Liver (tissue), 9 donors: ENCODE results near the gene RIPK1. TPM values are rescaled to one million over a fixed set of nuclear protein-coding genes. Genes with fewer than 3 reads are reported as not detected.
"Not testable (repeated sequence)": the region's sequence is repeated elsewhere in the genome, so short reads cannot be mapped to it uniquely, and the experiment has no call there.

Source experiments
- DNase-seq: peaks from one replicate; pipeline ENCODE4 v3.0.0-alpha.2; 2017; ENCODE audit warnings: low spot score
- H3K27ac ChIP-seq, 2 donors: one replicate each; pipeline ENCODE4 v1.7.0; 2013; ENCODE audit warnings: inconsistent platforms in 2 of 2, low read length in 2 of 2, control low read depth in 1 of 2, low read depth in 1 of 2, mild to moderate bottlenecking in 1 of 2
- H3K27me3 ChIP-seq, 4 donors: one replicate each; pipeline versions ENCODE4 v1.6.1 to v1.7.0; 2013; ENCODE audit warnings: low read length in 3 of 4, inconsistent platforms in 1 of 4, mild to moderate bottlenecking in 1 of 4, moderate library complexity in 1 of 4; ENCODE audit not compliant: control insufficient read depth in 4 of 4, insufficient read depth in 4 of 4
- H3K36me3 ChIP-seq, 4 donors: one replicate each; pipeline versions ENCODE4 v1.6.1 to v1.7.0; 2013; ENCODE audit warnings: low read length in 3 of 4, mild to moderate bottlenecking in 3 of 4, low read depth in 1 of 4, moderate library complexity in 1 of 4; ENCODE audit not compliant: control insufficient read depth in 4 of 4, insufficient read depth in 3 of 4
- H3K4me1 ChIP-seq, 4 donors: one replicate each; pipeline versions ENCODE4 v1.6.1 to v1.7.0; 2013; ENCODE audit warnings: low read length in 3 of 4, mild to moderate bottlenecking in 3 of 4, moderate library complexity in 1 of 4; ENCODE audit not compliant: control insufficient read depth in 4 of 4, insufficient read depth in 4 of 4
- H3K4me3 ChIP-seq, 3 donors: one replicate each; pipeline versions ENCODE4 v1.6.1 to v1.7.0; 2013; ENCODE audit warnings: low read length in 3 of 3, control low read depth in 1 of 3, low read depth in 1 of 3, mild to moderate bottlenecking in 1 of 3
- H3K9ac ChIP-seq, 2 donors: one replicate each; pipeline ENCODE4 v1.7.0; 2013; ENCODE audit warnings: low read length in 2 of 2, mild to moderate bottlenecking in 2 of 2, moderate library complexity in 2 of 2, control low read depth in 1 of 2, low read depth in 1 of 2
- H3K9me3 ChIP-seq, 4 donors: one replicate each; pipeline versions ENCODE4 v1.6.1 to v1.7.0; 2013; ENCODE audit warnings: low read length in 3 of 4; ENCODE audit not compliant: control insufficient read depth in 4 of 4
- EGR1 ChIP-seq, 2 donors: IDR thresholded peaks; 2 replicates each; pipeline ENCODE4 v1.6.1; 2016 to 2018; ENCODE audit warnings: antibody characterized with exemption in 2 of 2, low read depth in 2 of 2
- FOXA1 ChIP-seq: IDR thresholded peaks from 2 replicates; pipeline ENCODE4 v1.6.1; 2016; ENCODE audit warnings: antibody characterized with exemption
- GABPA ChIP-seq, 2 donors: IDR thresholded peaks in 1 of 2; conservative IDR thresholded peaks in 1 of 2; 2 replicates each; pipeline ENCODE4 v1.6.1; 2016; ENCODE audit warnings: antibody characterized with exemption in 2 of 2, mild to moderate bottlenecking in 1 of 2, moderate library complexity in 1 of 2
- HNF4G ChIP-seq: IDR thresholded peaks from 2 replicates; pipeline ENCODE4 v1.6.1; 2016; ENCODE audit warnings: antibody characterized with exemption
- JUND ChIP-seq, 2 donors: IDR thresholded peaks; 2 replicates each; pipeline ENCODE4 v1.6.1; 2016; ENCODE audit warnings: antibody characterized with exemption in 2 of 2
- REST ChIP-seq: IDR thresholded peaks from 2 replicates; pipeline ENCODE4 v1.6.1; 2016; ENCODE audit warnings: antibody characterized with exemption, mild to moderate bottlenecking
- RXRA ChIP-seq, 2 donors: IDR thresholded peaks; 2 replicates each; pipeline ENCODE4 v1.6.1; 2017 to 2018; ENCODE audit warnings: antibody characterized with exemption in 2 of 2, mild to moderate bottlenecking in 1 of 2
- SP1 ChIP-seq: IDR thresholded peaks from 2 replicates; pipeline ENCODE4 v1.6.1; 2018; ENCODE audit warnings: antibody characterized with exemption, mild to moderate bottlenecking
- TAF1 ChIP-seq: conservative IDR thresholded peaks from 2 replicates; pipeline ENCODE4 v1.6.1; 2016; ENCODE audit warnings: antibody characterized with exemption, mild to moderate bottlenecking
- YY1 ChIP-seq: IDR thresholded peaks from 2 replicates; pipeline ENCODE4 v1.6.1; 2016; ENCODE audit warnings: antibody characterized with exemption, mild to moderate bottlenecking
- ZBTB33 ChIP-seq: IDR thresholded peaks from 2 replicates; pipeline ENCODE4 v1.6.1; 2016; ENCODE audit warnings: antibody characterized with exemption
- WGBS: extraction: QIAGEN DNeasy Blood & Tissue Kit; methylation state at CpG from one replicate; pipeline ENCODE4 v1.1.7; 2013; 5-methylcytosine and 5-hydroxymethylcytosine counted together
- polyA plus RNA-seq, 2 donors: library from polyadenylated mRNA; stranded (reverse) in 1 of 2; unstranded in 1 of 2; fragments of 200-250 nt in 1 of 2; fragments of >200 nt in 1 of 2; fragmentation: Nextera tagmentation in 1 of 2; extraction: Ambion mirVana in 1 of 2; gene quantifications; one replicate each; pipeline versions ENCODE4 v1.2.1 to v1.2.3, GENCODE V29; 2013 to 2015
- total RNA-seq, 2 donors: library from RNA; depleted of rRNA; stranded (reverse); fragments of >200 nt; gene quantifications; one replicate each; pipeline ENCODE4 v1.2.3, GENCODE V29; 2014
- TF ChIP-seq, protein P1 (sequence below): fragments of 150-350 bp; IDR thresholded peaks from 2 replicates; pipeline ENCODE4 v1.5.1; 2017; ENCODE audit warnings: improper control_type of control experiment, low read depth, low read length; ENCODE audit not compliant: missing input control
- donor health status: healthy.
- donor health status: healthy.
- donor health status: healthy.
- donor health status: healthy.
- donor health status: healthy.

RIPK1 gene
- total and polyA plus RNA-seq, 4 donors: 6.7 to 27.2 (median 13.3) TPM

DNA sequence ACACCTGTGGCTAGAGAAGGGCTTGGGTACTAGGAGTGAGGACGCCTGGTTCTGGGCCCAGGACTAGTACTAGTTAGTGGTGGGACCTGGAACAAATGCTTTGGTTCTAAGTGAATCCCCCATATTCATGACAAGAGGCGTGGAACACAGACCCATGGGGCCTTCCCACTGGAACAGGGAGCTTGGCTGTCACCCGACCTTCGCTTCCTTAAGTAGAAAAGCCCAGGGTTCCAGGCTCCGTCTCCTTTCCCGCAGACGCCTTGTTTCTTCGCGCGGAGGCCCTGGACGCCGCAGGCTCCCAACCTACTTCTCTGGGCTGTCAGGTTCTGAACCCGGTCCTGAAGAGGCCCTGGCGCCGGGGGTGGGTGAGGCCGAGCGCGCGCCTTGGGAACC, 5.0 kb upstream of the RIPK1 start:
- WGBS: 5% methylated on average over 14 of the region's 19 CpGs
- not testable (repeated sequence) for DNase-seq, H3K36me3 ChIP-seq, H3K9ac ChIP-seq, H3K27me3 ChIP-seq, H3K9me3 ChIP-seq
- Histone ChIP-seq H3K4me1 (peaks cover 0 to 15% (median 6%) of the 10 kb centered on the region in 4 donors), H3K27ac (peak overlapping the region; percentile 74 to 88), H3K4me3 (peak overlapping the region in 2 of 3 donors; percentile 77 to 81)

GRCh38 chr6:3063733-3064700, 4.3 kb upstream of the RIPK1 start:
- peaks cover 0 to 13% (median 6%) of the 10 kb centered on the region in 4 donors for H3K4me1 ChIP-seq
- peak overlapping the region; percentile 74 to 88 for H3K27ac ChIP-seq
- peak; percentile 88 for DNase-seq
- H3K36me3 ChIP-seq: no peaks in the 10 kb centered on the region
- H3K27me3 ChIP-seq: no peaks in the 10 kb centered on the region
- peak overlapping the region; percentile 77 to 81 (median 78) for H3K4me3 ChIP-seq
- peak overlapping the region in 1 of 2 donors; percentile 78 for H3K9ac ChIP-seq
- H3K9me3 ChIP-seq: no peaks in the 10 kb centered on the region
- TF ChIP-seq FOXA1 (no peak), HNF4G (no peak), EGR1 (IDR thresholded peaks at IDR 0.05; ENCODE audit: low read depth in 2 of 2) (no peak), YY1 (peak; percentile 29), TAF1 (peak; percentile 59), RXRA (IDR thresholded peaks at IDR 0.05) (peak in 1 of 2 donors; percentile 21), REST (no peak), JUND (IDR thresholded peaks at IDR 0.05) (no peak), ZBTB33 (no peak), SP1 (peak; percentile 54), GABPA (IDR thresholded peaks at IDR 0.05 in 1 of 2, conservative IDR thresholded peaks at IDR 0.05 in 1 of 2) (peak in 1 of 2 donors; percentile 24)
- TF ChIP-seq, protein P1, sequence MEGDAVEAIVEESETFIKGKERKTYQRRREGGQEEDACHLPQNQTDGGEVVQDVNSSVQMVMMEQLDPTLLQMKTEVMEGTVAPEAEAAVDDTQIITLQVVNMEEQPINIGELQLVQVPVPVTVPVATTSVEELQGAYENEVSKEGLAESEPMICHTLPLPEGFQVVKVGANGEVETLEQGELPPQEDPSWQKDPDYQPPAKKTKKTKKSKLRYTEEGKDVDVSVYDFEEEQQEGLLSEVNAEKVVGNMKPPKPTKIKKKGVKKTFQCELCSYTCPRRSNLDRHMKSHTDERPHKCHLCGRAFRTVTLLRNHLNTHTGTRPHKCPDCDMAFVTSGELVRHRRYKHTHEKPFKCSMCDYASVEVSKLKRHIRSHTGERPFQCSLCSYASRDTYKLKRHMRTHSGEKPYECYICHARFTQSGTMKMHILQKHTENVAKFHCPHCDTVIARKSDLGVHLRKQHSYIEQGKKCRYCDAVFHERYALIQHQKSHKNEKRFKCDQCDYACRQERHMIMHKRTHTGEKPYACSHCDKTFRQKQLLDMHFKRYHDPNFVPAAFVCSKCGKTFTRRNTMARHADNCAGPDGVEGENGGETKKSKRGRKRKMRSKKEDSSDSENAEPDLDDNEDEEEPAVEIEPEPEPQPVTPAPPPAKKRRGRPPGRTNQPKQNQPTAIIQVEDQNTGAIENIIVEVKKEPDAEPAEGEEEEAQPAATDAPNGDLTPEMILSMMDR: no peak
- WGBS: 1% methylated on average over 85 of the region's 85 CpGs
